HepG2 (cell line): ENCODE data around the gene CHMP1B. TPM values are rescaled to one million over a fixed set of nuclear protein-coding genes. Genes with fewer than 3 reads are reported as not detected.

Experiments
- ATAC-seq: fragments of 200-7000 bp; cut with Tn5 transposase; 3 replicates; pipeline ENCODE4 v1.9.1; 2020; ENCODE audit warnings: mild to moderate bottlenecking, moderate library complexity
- BruUV-seq: library from RNA; stranded (reverse); fragments of 400-500 nt; replicated peaks from 2 replicates; lab custom pipeline; 2021; lab: Mats Ljungman, UMichigan
- CTCF ChIA-PET: fragments of 300-600 bp; formaldehyde crosslinking; extraction: SDS; loops from one replicate; lab custom pipeline; 2021; ENCODE audit warnings: low total read pairs, inconsistent platforms, low intra/inter-chr PET ratio; lab: Yijun Ruan, JAX
- POLR2A ChIA-PET: fragments of 350-600 bp; sonication (Branson Sonifier 250); formaldehyde crosslinking; loops from one replicate; lab custom pipeline; 2020; ENCODE audit warnings: antibody characterized with exemption, inconsistent platforms; lab: Yijun Ruan, JAX
- DNase-seq: peaks from one replicate; pipeline ENCODE4 v3.0.0-alpha.2; 2015; ENCODE audit warnings: low spot score
- FAIRE-seq: peaks from 3 replicates; lab custom pipeline; 2011; peaks lifted over from hg19 to GRCh38; lab: Jason Lieb, UNC
- H2AFZ ChIP-seq: one replicate; pipeline ENCODE4 v1.6.1; 2011; ENCODE audit warnings: low read length, inconsistent platforms
- H3K27ac ChIP-seq: fragments of 300-600 bp; 3 replicates; pipeline ENCODE4 v1.8.0; 2011; ENCODE audit warnings: mixed run types, mild to moderate bottlenecking, mixed read lengths, low read length, inconsistent platforms; ENCODE audit not compliant: insufficient read depth; ENCODE audit errors: extremely low read length
- H3K27me3 ChIP-seq, 2 experiments: fragments of 200-600 bp in 1 of 2; 2 replicates in 1 of 2; 3 replicates in 1 of 2; pipeline versions ENCODE4 v1.6.0 to v1.8.0; 2011; ENCODE audit warnings: low read length in 2 of 2, mild to moderate bottlenecking in 2 of 2, moderate library complexity in 2 of 2, inconsistent platforms in 1 of 2; ENCODE audit not compliant: insufficient read depth in 2 of 2, control insufficient read depth in 1 of 2
- H3K36me3 ChIP-seq, 2 experiments: fragments of 200-600 bp in 1 of 2; replicated peaks in 1 of 2; 2 replicates in 1 of 2; 3 replicates in 1 of 2; pipeline versions ENCODE4 v1.5.1 to v1.8.0; 2011; ENCODE audit warnings: low read length in 2 of 2, inconsistent platforms in 1 of 2; ENCODE audit not compliant: insufficient read depth in 2 of 2, control insufficient read depth in 1 of 2
- H3K4me1 ChIP-seq: 2 replicates; pipeline ENCODE4 v1.5.1; 2012; ENCODE audit warnings: low read length, inconsistent platforms; ENCODE audit not compliant: insufficient read depth
- H3K4me2 ChIP-seq: 2 replicates; pipeline ENCODE4 v1.6.0; 2011; ENCODE audit warnings: low read depth, low read length, inconsistent platforms
- H3K4me3 ChIP-seq, 3 experiments: fragments of 200-600 bp in 1 of 3; sonication (generic), shearing (Covaris generic) in 1 of 3; replicated peaks in 1 of 3; 2 replicates each; pipeline ENCODE4 v1.5.1; 2011 to 2016; ENCODE audit warnings: low read length in 3 of 3, inconsistent platforms in 2 of 3, low read depth in 2 of 3, mild to moderate bottlenecking in 2 of 3, control low read depth in 1 of 3, mixed read lengths in 1 of 3; ENCODE audit not compliant: insufficient read depth in 1 of 3
- H3K79me2 ChIP-seq: one replicate; pipeline ENCODE4 v1.6.1; 2011; ENCODE audit warnings: low read length, inconsistent platforms; ENCODE audit not compliant: insufficient read depth
- H3K9ac ChIP-seq: 2 replicates; pipeline ENCODE4 v1.6.0; 2011; ENCODE audit warnings: mild to moderate bottlenecking, low read depth, low read length, inconsistent platforms; ENCODE audit not compliant: insufficient read depth
- H3K9me3 ChIP-seq: 2 replicates; pipeline ENCODE4 v1.5.1; 2012; ENCODE audit warnings: mild to moderate bottlenecking, low read length
- H4K20me1 ChIP-seq: 2 replicates; pipeline ENCODE4 v1.6.0; 2011; ENCODE audit warnings: inconsistent platforms, mild to moderate bottlenecking, low read length, moderate library complexity; ENCODE audit not compliant: insufficient read depth
- FOXA1 ChIP-seq, 2 experiments: fragments of 450-650 bp in 1 of 2; sonication (generic) in 1 of 2; formaldehyde crosslinking in 1 of 2; IDR thresholded peaks; 2 replicates each; pipeline versions ENCODE4 v1.4.0 to v1.6.1; 2016 to 2020; ENCODE audit warnings: missing genetic modification reagents in 1 of 2
- KDM6A ChIP-seq: IDR thresholded peaks from 2 replicates; pipeline ENCODE4 v1.6.1; 2016; ENCODE audit warnings: low read depth
- MAFF ChIP-seq: IDR thresholded peaks from 2 replicates; pipeline ENCODE4 v1.6.1; 2011; ENCODE audit warnings: low read depth, low read length, improper control_type of control experiment
- MAFK ChIP-seq, 2 experiments: IDR thresholded peaks in 1 of 2; conservative IDR thresholded peaks in 1 of 2; 2 replicates each; pipeline ENCODE4 v1.6.1; 2011; ENCODE audit warnings: improper control_type of control experiment in 2 of 2, low read length in 2 of 2
- SMYD3 ChIP-seq: sonication (generic); formaldehyde crosslinking; IDR thresholded peaks from 2 replicates; pipeline ENCODE4 v1.8.1; 2023; ENCODE audit warnings: mild to moderate bottlenecking, missing genetic modification reagents
- SNAPC2 ChIP-seq: sonication (generic); formaldehyde crosslinking; IDR thresholded peaks from 2 replicates; pipeline ENCODE4 v1.8.1; 2022; ENCODE audit warnings: mild to moderate bottlenecking, missing genetic modification reagents
- ZFY ChIP-seq: sonication (generic); formaldehyde crosslinking; IDR thresholded peaks from 2 replicates; pipeline ENCODE4 v1.4.0; 2020; ENCODE audit warnings: missing genetic modification reagents
- ZNF563 ChIP-seq: sonication (generic); formaldehyde crosslinking; IDR thresholded peaks from 2 replicates; pipeline ENCODE4 v1.8.0; 2022; ENCODE audit warnings: mild to moderate bottlenecking, moderate library complexity, missing genetic modification reagents
- ZNF746 ChIP-seq: sonication (generic); formaldehyde crosslinking; IDR thresholded peaks from 2 replicates; pipeline ENCODE4 v1.8.0; 2022; ENCODE audit warnings: mild to moderate bottlenecking, missing genetic modification reagents
- ZNF839 ChIP-seq: sonication (generic); formaldehyde crosslinking; IDR thresholded peaks from 2 replicates; pipeline ENCODE4 v1.4.0; 2020; ENCODE audit warnings: missing genetic modification reagents, mild to moderate bottlenecking, borderline replicate concordance
- WGBS: methylation state at CpG from one replicate; pipeline ENCODE4 v1.1.6; 2017; ENCODE audit warnings: low lambda C conversion rate; 5-methylcytosine and 5-hydroxymethylcytosine counted together
- in situ Hi-C: cut with HindIII; loops from 2 replicates; pipeline ENCODE4 v1.10.0; 2017; ENCODE audit warnings: low pct_unique_long_range_greater_than_20kb; ENCODE audit not compliant: extremely low pct_ligation_motif_present
- intact Hi-C: fragments of 100-400 bp; cut with micrococcal nuclease; formaldehyde crosslinking; loops from one replicate; pipeline ENCODE4 v1.10.0; 2022; ENCODE audit not compliant: unreplicated experiment
- polyA plus RNA-seq, 8 experiments: library from polyadenylated mRNA; depleted of rRNA in 3 of 8; stranded (reverse) in 7 of 8; unstranded in 1 of 8; fragments of >200 nt; fragmentation: Illumina TruSeq in 4 of 8; extraction: Trizol in 4 of 8; gene quantifications; 2 replicates each; pipeline versions ENCODE4 v1.2.1 to v1.2.3, GENCODE V29; 2011 to 2016; ENCODE audit warnings: low read depth in 4 of 8, missing spikeins in 1 of 8, mixed read lengths in 1 of 8; ENCODE audit not compliant: insufficient read depth in 1 of 8
- total RNA-seq, 5 experiments: library from RNA; depleted of rRNA; stranded (reverse); fragments of >200 nt; fragmentation: Illumina TruSeq; extraction: Trizol; gene quantifications; 2 replicates each; pipeline ENCODE4 v1.2.3, GENCODE V29; 2016; ENCODE audit warnings: low read depth in 1 of 5

CHMP1B gene
- total and polyA plus RNA-seq, 2 of the 13 experiments (the other 11 are each of a cell fraction or from before 2014, with no cell fraction given) = 18.8 to 20.2 TPM

- CTCF ChIA-PET = no interaction called here
- Histone ChIP-seq H2AFZ (no peak overlapping the region), H3K4me1 (peaks cover 32% of the 10 kb centered on the region), H3K4me3 (no peak overlapping the region)
- intact Hi-C loops = no loop called here
- in situ Hi-C loops = no loop called here
- ATAC-seq (no peak), DNase-seq (no peak)
- 83% methylated on average over 6 of the region's 6 CpGs for WGBS
- BruUV-seq = no TSS peak
- TF ChIP-seq FOXA1 (IDR thresholded peaks at IDR 0.05) (no peak), FOXA1 (CRISPR knock-in tag; IDR thresholded peaks at IDR 0.05) (no peak), KDM6A (CRISPR knock-in tag) (no peak), ZNF746 (CRISPR knock-in tag) (no peak), ZNF839 (CRISPR knock-in tag) (no peak), ZNF563 (no peak), ZFY (CRISPR knock-in tag) (no peak)
- TF ChIP-seq, all 625 proteins: peak for 0
- no peaks in the 10 kb centered on the region for H3K79me2 ChIP-seq
- POLR2A ChIA-PET = no interaction called here
- H3K9me3 ChIP-seq = no peaks in the 10 kb centered on the region
- H3K4me2 ChIP-seq = no peak overlapping the region
- no peak overlapping the region for H3K9ac ChIP-seq
- no peak overlapping the region for H3K27ac ChIP-seq
- FAIRE-seq = no peak
- H4K20me1 ChIP-seq = no peaks in the 10 kb centered on the region
- H3K27me3 ChIP-seq = no peaks in the 10 kb centered on the region; a peak in 1 of 5 replicates
- H3K36me3 ChIP-seq = no peaks in the 10 kb centered on the region
Measured at GRCh38 chr18:11844436-11844835, 6.8 kb upstream of the CHMP1B start.

DNA sequence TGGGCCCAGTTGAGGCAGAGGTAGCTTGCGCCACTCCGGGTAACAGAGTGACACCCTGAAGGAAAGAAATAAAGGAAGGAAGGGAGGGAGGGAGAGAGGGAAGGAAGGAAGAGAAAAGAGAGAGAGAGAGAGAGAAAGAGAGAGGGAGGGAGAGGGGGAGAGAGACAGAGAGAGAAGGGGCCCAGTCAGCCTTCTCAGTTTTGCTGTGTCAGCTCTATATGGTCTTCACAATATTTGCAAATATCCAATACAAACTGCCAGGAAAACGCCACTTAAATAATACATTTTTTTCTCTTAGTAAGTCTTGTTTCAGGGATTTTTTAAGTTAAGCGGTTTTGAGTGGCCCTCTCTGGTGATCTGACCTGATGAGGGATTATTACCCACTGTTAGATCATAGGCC, 5.6 kb upstream of the CHMP1B start:
- TF ChIP-seq SNAPC2 (no peak), MAFK (conservative IDR thresholded peaks at IDR 0.05 in 1 of 2, IDR thresholded peaks at IDR 0.05 in 1 of 2; ENCODE audit: low read length in 2 of 2) (peak; percentile 92 to 96), SMYD3 (CRISPR knock-in tag) (no peak), MAFF (peak; percentile 94)
- POLR2A ChIA-PET = no interaction called here
- Histone ChIP-seq H3K4me2 (no peak overlapping the region), H3K9ac (no peak overlapping the region), H3K27me3 (no peaks in the 10 kb centered on the region; a peak in 1 of 5 replicates), H3K4me1 (peaks cover 32% of the 10 kb centered on the region), H2AFZ (no peak overlapping the region), H3K4me3 (no peak overlapping the region), H3K79me2 (no peaks in the 10 kb centered on the region), H3K36me3 (no peaks in the 10 kb centered on the region), H3K27ac (no peak overlapping the region), H3K9me3 (no peaks in the 10 kb centered on the region), H4K20me1 (no peaks in the 10 kb centered on the region)
- CTCF ChIA-PET = no interaction called here
- no peak for DNase-seq
- in situ Hi-C loops = no loop called here
- WGBS = 64% methylated on average over 4 of the region's 4 CpGs
- BruUV-seq = no TSS peak
- intact Hi-C loops = no loop called here
- FAIRE-seq = no peak
- no peak for ATAC-seq
